GM18511 (cell line): Measurements from ENCODE around the gene LSM5.
"Not testable (repeated sequence)": the region's sequence is repeated elsewhere in the genome, so short reads cannot be mapped to it uniquely, and the experiment has no call there.

ENCODE experiments used
- ATAC-seq: cut with Tn5 transposase; IDR thresholded peaks from one replicate; pipeline ENCODE4 v1.9.1; 2021; ENCODE audit warnings: mild to moderate bottlenecking, moderate library complexity; ENCODE audit not compliant: unreplicated experiment

The LSM5 gene

DNA sequence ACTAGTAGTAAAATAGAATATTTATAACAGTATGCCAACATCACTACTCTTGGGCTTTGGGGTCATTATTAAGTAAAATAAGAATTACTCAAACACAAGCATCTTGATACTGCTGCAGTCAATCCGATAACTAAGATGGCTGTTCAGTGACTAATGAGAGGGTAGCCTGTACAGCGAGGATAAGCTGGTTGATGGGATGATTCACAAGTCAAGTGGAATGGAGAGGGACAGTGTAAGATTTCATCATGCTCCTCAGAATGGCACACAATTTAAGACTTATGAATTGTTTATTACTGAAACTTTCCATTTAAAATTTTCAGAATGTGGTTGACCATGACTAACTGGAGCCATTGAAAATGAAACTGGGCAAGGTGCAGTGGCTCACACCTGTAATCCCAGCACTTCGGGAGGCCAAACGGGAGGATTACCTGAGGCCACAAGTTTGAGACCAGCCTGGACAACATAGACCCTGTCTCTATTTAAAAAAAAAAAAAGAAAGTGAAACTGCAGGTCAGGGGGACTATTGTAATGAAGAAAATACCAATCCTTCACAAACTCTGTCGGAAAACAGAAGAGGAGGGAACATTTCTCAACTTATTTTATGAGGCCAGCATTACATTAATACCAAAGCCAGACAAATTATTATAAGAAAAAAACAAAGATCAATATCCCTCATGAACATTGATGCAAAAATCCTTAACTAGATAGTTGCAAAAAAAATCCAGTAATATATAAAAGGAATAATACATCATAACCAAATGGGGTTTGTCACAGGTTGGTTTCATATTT, 16.3 kb upstream of the LSM5 start:
- ATAC-seq = peak; percentile 55

DNA sequence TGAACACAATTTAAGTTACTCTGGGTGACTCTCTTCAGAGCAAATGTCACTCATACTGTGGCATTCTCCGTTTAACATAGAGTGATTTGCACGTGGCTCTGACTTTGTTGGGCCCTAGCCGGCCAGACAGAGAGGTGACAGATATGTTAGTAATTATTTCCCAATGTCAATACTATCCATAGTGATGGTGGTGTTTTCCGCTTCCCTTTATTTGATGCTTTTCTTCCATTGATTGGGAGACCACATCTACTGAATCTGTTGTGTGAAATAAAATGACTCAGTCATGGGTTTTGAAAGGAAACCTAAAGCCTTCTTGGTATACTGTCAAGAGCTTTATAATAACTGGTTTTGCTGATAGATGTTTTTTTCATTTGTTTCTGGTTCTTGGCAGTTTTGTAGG, 12.5 kb upstream of the LSM5 start:
- no peak for ATAC-seq

DNA sequence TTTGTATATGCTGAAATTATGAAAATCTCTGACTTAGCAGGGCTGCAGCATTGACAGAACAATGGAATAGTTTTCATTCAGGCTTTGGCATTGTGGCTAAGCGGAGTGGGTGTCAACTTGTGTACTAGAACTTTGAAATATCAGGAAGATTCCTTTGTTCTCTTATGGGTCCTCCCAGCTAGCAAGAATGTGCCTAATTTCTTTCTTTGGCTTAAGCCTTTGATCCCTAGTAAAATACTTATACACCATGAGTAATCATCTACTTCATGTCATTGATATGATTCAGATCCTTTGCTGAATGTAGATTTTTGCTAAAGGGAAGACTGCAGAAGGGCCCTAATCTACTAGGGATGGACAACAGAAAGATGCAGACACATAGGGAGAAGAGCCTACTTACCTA, 11.3 kb upstream of the LSM5 start:
- no peak for ATAC-seq

- peak; percentile 80 for ATAC-seq
Measured at GRCh38 chr7:32500922-32501341, 10.8 kb upstream of the LSM5 start.

GRCh38 chr7:32500216-32500615, 10.0 kb upstream of the LSM5 start:
- ATAC-seq = not testable (repeated sequence)

GRCh38 chr7:32499755-32500154, 9.6 kb upstream of the LSM5 start:
- ATAC-seq = not testable (repeated sequence)

GRCh38 chr7:32496052-32496813, 6.1 kb upstream of the LSM5 start:
- ATAC-seq = no peak

GRCh38 chr7:32495298-32496051, 5.3 kb upstream of the LSM5 start, which contains the start of gene AVL9:
Gene AVL9 (plus strand): TSS chr7:32495489. CDS start chr7:32495710, 221 bp downstream.
- peak; percentile 91 for ATAC-seq

GRCh38 chr7:32494946-32495297, 4.7 kb upstream of the LSM5 start:
- ATAC-seq = peak; percentile 9

GRCh38 chr7:32489788-32490126, 423 bp downstream of the LSM5 start:
- no peak for ATAC-seq

DNA sequence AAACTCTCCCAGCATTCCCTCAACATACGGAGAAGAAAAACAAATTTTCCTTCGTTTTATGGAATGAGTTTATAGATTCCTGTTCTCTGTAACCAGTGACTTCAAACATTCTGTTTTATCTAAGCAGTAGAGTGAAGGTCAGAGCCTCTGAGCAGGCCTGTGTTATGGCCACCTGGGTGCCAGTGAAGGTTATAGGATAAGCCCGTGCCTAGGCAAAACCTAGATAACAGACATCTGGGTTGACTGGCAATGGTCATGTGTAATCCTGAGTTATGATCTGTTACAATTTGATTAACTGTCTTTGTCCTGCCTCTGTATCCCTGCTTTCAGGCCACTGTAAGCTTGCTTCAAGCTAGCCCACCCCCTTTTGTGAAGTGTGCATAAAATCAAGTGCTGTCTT, 8.3 kb downstream of the LSM5 start:
- ATAC-seq = no peak

DNA sequence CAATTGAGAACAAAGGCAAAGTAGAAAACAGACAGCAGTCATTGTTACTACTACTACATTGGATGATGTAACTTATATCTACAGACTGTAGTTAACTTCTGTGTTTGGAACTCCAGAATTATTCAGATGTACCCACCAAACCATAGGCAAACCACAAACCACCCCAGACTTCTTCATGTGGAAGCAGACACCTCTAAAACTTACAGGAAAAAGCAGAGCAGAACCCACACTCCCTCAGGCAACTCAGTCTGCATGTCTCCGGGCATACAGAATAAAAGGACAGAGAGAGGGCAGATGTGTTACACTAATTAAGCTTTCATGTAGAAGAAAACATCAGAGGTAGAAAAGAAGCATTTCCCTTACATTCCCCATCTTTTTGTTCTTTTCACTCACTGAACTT, 9.0 kb downstream of the LSM5 start:
- ATAC-seq = no peak

DNA sequence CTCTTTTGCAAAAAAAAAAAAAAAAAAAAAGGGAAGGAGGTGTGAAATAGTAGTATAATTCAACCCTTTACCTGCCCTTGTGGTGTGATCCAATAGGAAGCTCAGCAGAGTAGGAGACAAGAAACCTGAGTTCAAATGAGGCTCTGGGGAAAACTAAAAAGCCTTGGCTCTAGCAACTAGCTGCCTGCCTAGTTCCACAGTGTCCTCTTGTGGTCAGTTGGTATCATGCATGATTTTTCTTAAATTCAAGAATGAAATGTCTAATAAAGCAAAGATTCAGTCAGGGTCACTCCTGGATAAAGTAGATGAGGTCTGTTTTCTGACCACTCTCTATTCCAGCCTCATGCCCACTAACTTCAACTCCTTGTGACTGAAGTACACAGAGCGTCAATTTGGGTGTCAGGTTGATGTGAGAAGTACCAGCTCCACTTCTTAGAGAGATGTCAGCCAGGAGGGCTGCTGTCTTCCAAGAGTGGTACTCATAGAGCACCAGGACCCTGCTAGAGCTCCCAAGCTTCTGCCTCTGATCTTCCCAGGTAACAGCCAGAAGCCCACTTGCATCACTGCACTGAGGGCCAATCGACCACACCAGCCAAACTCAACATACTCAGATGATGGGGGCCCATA, 10.5 kb downstream of the LSM5 start:
- ATAC-seq = no peak

GRCh38 chr7:32477649-32477980, 12.6 kb downstream of the LSM5 start:
- ATAC-seq = no peak

DNA sequence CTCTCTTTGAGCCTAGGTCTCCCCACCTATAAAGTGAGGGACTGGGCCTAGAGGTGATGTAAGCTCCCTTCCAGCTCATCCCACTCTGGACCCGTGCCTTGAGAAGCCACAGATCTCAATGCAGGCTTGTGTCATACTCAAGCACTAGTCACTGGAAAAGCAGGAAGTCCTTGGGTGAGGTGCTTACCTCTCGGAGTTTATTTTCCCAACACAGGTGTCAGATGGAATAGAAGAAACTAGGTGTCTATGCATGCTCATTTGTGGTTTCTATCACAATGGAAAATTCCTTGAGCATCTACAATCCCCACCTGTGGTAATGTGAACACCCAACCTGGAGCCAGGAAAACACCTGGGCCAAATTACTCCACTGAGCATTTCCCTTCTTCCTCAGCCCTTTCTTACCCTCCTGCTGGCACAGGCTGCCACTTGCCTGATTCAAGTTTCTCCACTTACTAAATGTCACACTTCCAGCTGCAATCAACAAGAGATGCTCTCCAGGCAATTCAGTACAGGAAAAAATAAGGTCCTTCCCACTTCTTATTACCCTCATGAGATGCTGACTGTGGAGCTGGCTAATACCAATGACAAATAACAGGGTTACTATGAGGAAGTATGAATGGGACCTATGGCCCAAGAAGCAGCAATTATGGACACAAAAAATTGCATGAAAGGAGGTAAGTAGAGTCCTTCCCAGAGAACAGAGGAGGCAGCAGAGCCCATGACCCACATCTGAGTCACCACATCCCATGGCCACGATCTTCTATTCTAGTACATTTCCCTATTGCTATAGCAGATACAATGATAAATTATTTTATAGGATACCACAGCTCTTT, 13.1 kb downstream of the LSM5 start:
- no peak for ATAC-seq

GRCh38 chr7:32474008-32474407, 16.2 kb downstream of the LSM5 start:
- ATAC-seq = no peak

GRCh38 chr7:32472015-32472414, 18.2 kb downstream of the LSM5 start:
- ATAC-seq = no peak

DNA sequence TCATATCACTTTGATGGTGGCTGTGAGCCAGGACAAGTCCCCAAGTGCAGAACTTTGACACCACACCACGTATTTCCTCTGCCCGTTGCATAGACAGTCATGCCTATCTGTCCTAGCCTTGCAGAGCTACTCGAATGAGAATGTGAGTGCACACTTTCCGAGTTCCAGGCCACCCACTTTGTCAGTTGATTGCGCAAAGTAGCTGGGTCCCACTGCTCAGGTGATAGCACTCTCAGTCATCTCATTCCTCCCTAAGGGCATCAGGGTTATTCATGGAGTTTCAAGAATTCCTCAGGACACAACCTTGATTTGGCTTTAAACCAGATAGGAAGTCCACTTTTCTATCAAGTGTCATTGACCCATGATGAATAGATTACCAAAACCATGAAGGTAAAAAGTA, 19.3 kb downstream of the LSM5 start:
- no peak for ATAC-seq

- ATAC-seq = not testable (repeated sequence)
Measured at GRCh38 chr7:32470004-32470403, 20.2 kb downstream of the LSM5 start.

GRCh38 chr7:32464641-32465416, 25.4 kb downstream of the LSM5 start:
- ATAC-seq = not testable (repeated sequence)
